Measurements from ENCODE around the gene NFKBIB.

DNA sequence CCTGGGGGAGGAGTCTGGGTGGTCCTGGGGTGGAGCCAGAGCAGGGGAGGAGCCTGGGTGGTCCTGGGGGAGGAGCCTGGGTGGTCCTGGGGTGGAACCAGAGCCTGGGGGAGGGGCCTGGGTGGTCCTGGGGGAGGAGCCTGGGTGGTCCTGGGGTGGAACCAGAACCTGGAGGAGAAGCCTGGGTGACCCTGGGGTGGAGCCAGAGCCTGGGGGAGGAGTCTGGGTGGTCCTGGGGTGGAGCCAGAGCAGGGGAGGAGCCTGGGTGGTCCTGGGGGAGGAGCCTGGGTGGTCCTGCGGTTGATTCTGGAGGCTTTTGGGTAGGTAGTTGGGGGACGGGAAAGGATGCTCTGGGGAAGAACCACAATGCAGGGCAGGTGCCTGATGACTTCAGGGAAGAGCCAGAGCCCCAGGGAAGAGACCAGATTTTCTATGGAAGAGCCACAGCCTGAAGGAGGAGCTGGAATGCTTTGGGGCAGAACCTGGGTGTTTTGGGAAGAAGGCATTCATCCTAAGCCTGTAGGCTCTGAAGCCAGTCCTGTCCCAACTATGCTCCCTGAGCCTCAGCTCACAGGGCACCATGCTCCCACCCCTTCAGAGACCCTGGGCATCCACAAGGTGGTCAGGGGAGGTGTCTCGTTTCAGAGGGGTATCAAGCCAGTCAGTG, 45.9 kb downstream of the NFKBIB start:
- TF ChIP-seq, protein P1, sequence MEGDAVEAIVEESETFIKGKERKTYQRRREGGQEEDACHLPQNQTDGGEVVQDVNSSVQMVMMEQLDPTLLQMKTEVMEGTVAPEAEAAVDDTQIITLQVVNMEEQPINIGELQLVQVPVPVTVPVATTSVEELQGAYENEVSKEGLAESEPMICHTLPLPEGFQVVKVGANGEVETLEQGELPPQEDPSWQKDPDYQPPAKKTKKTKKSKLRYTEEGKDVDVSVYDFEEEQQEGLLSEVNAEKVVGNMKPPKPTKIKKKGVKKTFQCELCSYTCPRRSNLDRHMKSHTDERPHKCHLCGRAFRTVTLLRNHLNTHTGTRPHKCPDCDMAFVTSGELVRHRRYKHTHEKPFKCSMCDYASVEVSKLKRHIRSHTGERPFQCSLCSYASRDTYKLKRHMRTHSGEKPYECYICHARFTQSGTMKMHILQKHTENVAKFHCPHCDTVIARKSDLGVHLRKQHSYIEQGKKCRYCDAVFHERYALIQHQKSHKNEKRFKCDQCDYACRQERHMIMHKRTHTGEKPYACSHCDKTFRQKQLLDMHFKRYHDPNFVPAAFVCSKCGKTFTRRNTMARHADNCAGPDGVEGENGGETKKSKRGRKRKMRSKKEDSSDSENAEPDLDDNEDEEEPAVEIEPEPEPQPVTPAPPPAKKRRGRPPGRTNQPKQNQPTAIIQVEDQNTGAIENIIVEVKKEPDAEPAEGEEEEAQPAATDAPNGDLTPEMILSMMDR (IDR thresholded peaks at IDR 0.05 in 2 of 3, conservative IDR thresholded peaks at IDR 0.05 in 1 of 3; ENCODE audit: borderline replicate concordance in 1 of 3, insufficient read depth in 1 of 3, low read depth in 2 of 3, low read length in 2 of 3): no peak
- TF ChIP-seq EZH2phosphoT487 (IDR thresholded peaks at IDR 0.05; ENCODE audit: borderline replicate concordance): no peak
- TF ChIP-seq RAD21 (IDR thresholded peaks at IDR 0.05; ENCODE audit: low read depth): no peak
- TF ChIP-seq EZH2 (IDR thresholded peaks at IDR 0.05): no peak
- no peak for TF ChIP-seq ELF1 (IDR thresholded peaks at IDR 0.05; ENCODE audit: borderline replicate concordance, low read depth)
- no peak for TF ChIP-seq SIN3A (IDR thresholded peaks at IDR 0.05; ENCODE audit: low read depth)
- no peak for TF ChIP-seq POLR2A (IDR thresholded peaks at IDR 0.05; ENCODE audit: borderline replicate concordance, extremely low read depth, insufficient read depth, insufficient read length)
- TF ChIP-seq POLR2AphosphoS5 (IDR thresholded peaks at IDR 0.05; ENCODE audit: low read depth, low read length): no peak
- no peak for TF ChIP-seq ZNF274 (IDR thresholded peaks at IDR 0.05; ENCODE audit: low read depth, low read length)
- no peak for TF ChIP-seq YY1 (IDR thresholded peaks at IDR 0.05; ENCODE audit: extremely low read depth, insufficient replicate concordance, low read depth, low read length)
- no peak for TF ChIP-seq CEBPB (IDR thresholded peaks at IDR 0.05; ENCODE audit: low read depth)
- TF ChIP-seq, protein P2, sequence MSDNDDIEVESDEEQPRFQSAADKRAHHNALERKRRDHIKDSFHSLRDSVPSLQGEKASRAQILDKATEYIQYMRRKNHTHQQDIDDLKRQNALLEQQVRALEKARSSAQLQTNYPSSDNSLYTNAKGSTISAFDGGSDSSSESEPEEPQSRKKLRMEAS (IDR thresholded peaks at IDR 0.05): no peak
- TF ChIP-seq, protein P3, sequence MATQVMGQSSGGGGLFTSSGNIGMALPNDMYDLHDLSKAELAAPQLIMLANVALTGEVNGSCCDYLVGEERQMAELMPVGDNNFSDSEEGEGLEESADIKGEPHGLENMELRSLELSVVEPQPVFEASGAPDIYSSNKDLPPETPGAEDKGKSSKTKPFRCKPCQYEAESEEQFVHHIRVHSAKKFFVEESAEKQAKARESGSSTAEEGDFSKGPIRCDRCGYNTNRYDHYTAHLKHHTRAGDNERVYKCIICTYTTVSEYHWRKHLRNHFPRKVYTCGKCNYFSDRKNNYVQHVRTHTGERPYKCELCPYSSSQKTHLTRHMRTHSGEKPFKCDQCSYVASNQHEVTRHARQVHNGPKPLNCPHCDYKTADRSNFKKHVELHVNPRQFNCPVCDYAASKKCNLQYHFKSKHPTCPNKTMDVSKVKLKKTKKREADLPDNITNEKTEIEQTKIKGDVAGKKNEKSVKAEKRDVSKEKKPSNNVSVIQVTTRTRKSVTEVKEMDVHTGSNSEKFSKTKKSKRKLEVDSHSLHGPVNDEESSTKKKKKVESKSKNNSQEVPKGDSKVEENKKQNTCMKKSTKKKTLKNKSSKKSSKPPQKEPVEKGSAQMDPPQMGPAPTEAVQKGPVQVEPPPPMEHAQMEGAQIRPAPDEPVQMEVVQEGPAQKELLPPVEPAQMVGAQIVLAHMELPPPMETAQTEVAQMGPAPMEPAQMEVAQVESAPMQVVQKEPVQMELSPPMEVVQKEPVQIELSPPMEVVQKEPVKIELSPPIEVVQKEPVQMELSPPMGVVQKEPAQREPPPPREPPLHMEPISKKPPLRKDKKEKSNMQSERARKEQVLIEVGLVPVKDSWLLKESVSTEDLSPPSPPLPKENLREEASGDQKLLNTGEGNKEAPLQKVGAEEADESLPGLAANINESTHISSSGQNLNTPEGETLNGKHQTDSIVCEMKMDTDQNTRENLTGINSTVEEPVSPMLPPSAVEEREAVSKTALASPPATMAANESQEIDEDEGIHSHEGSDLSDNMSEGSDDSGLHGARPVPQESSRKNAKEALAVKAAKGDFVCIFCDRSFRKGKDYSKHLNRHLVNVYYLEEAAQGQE (IDR thresholded peaks at IDR 0.05; ENCODE audit: low read depth): no peak
- TF ChIP-seq, protein P4, sequence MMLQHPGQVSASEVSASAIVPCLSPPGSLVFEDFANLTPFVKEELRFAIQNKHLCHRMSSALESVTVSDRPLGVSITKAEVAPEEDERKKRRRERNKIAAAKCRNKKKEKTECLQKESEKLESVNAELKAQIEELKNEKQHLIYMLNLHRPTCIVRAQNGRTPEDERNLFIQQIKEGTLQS (IDR thresholded peaks at IDR 0.05): no peak
